Measurements from ENCODE around the gene ETV3L.

- TF ChIP-seq EZH2phosphoT487 (IDR thresholded peaks at IDR 0.05; ENCODE audit: insufficient read depth, low read depth) (no peak), EZH2 (IDR thresholded peaks at IDR 0.05; ENCODE audit: insufficient read depth, poor library complexity, severe bottlenecking) (no peak)
These were observed 11.1 kb upstream of the ETV3L start for GRCh38 chr1:157110686-157111085.

Measured in GM23248 (cell line).